ENCODE data around the gene SPEF2.

The SPEF2 gene

DNA sequence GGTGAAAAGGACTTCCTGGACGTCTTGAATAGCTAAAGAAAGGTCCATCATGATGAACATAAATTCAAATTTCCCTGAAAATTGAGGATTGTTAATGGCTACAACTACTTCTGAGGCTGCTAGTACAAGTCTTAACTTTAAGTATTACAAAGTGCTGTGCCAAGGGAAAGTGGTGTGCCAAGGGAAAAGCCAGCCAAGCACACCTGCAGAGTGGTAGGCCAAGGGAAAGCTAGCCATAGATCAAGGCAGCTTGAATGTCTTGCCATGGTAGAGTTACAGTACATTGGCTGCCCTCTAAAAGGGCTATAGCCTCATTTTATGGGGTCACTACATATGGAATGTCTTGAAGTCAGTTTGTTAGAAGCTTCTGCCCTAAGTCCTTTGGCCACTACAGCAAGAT is 64.2 kb downstream of the SPEF2 start:
- H3K36me3 ChIP-seq, result no peaks in the 10 kb centered on the region
- TF ChIP-seq, protein P1, sequence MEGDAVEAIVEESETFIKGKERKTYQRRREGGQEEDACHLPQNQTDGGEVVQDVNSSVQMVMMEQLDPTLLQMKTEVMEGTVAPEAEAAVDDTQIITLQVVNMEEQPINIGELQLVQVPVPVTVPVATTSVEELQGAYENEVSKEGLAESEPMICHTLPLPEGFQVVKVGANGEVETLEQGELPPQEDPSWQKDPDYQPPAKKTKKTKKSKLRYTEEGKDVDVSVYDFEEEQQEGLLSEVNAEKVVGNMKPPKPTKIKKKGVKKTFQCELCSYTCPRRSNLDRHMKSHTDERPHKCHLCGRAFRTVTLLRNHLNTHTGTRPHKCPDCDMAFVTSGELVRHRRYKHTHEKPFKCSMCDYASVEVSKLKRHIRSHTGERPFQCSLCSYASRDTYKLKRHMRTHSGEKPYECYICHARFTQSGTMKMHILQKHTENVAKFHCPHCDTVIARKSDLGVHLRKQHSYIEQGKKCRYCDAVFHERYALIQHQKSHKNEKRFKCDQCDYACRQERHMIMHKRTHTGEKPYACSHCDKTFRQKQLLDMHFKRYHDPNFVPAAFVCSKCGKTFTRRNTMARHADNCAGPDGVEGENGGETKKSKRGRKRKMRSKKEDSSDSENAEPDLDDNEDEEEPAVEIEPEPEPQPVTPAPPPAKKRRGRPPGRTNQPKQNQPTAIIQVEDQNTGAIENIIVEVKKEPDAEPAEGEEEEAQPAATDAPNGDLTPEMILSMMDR (IDR thresholded peaks at IDR 0.05; ENCODE audit: low read depth, low read length), result no peak
- H3K27me3 ChIP-seq, result no peaks in the 10 kb centered on the region
- H3K9me3 ChIP-seq, result no peaks in the 10 kb centered on the region
- DNase-seq, result no peak
- H3K4me1 ChIP-seq, result no peaks in the 10 kb centered on the region
- no peak overlapping the region for H3K4me3 ChIP-seq (ENCODE audit: low read depth, low read length)

GRCh38 chr5:35683466-35683865 is 65.8 kb downstream of the SPEF2 start:
- Histone ChIP-seq H3K27me3 (no peaks in the 10 kb centered on the region), H3K4me1 (no peaks in the 10 kb centered on the region), H3K4me3 (ENCODE audit: low read depth, low read length) (no peak overlapping the region), H3K9me3 (no peaks in the 10 kb centered on the region), H3K36me3 (no peaks in the 10 kb centered on the region)
- no peak for DNase-seq
- TF ChIP-seq, protein P1 (IDR thresholded peaks at IDR 0.05; ENCODE audit: low read depth, low read length), result no peak

DNA sequence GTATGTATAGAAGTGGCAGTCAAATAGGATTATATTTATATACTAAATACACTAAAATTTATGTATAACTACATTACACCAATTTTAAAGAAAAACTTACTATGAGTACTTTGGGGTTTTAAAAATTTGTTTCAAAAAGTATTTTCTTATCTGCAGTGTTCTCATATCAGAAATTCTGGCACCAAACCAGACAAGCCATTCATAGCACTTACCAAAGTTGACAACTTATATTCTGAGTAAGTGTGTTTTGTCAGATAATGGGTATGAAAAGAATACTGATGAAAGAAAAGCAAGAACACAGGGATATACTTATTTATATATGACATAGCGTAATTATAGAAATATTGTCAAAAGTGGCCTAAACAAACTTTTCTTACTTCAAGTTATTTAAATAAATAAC is 67.5 kb downstream of the SPEF2 start:
- Histone ChIP-seq H3K9me3 (no peaks in the 10 kb centered on the region), H3K4me1 (no peaks in the 10 kb centered on the region), H3K27me3 (no peaks in the 10 kb centered on the region), H3K4me3 (ENCODE audit: low read depth, low read length) (no peak overlapping the region), H3K36me3 (no peaks in the 10 kb centered on the region)
- TF ChIP-seq, protein P1 (IDR thresholded peaks at IDR 0.05; ENCODE audit: low read depth, low read length), result no peak
- no peak for DNase-seq

DNA sequence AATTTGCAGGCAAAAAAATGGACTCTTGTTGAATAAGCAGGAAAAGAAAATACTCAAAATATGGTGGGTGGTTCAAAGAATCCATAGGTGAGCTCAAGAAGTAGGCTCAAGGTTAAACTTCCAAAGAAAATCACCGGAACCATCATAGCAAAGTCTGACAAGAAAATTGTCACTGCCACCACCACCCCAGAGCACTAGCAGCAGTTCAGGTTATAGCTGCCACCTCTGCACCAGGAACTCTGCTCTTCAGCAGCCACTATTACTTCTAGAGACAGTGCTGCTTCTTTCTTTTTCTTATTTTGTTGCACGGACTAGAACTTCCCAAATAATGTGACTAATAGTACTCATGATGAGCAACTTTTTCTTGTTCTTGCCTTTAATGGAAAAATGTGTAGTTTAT is 70.3 kb downstream of the SPEF2 start:
- DNase-seq, result no peak
- no peaks in the 10 kb centered on the region for H3K9me3 ChIP-seq
- H3K36me3 ChIP-seq, result no peaks in the 10 kb centered on the region
- no peaks in the 10 kb centered on the region for H3K4me1 ChIP-seq
- no peaks in the 10 kb centered on the region for H3K27me3 ChIP-seq
- no peak overlapping the region for H3K4me3 ChIP-seq (ENCODE audit: low read depth, low read length)
- TF ChIP-seq, protein P1 (IDR thresholded peaks at IDR 0.05; ENCODE audit: low read depth, low read length), result no peak

- H3K36me3 ChIP-seq, result no peaks in the 10 kb centered on the region
- H3K4me3 ChIP-seq (ENCODE audit: low read depth, low read length), result no peak overlapping the region
- no peaks in the 10 kb centered on the region for H3K9me3 ChIP-seq
- DNase-seq, result no peak
- H3K27me3 ChIP-seq, result no peaks in the 10 kb centered on the region
- H3K4me1 ChIP-seq, result no peaks in the 10 kb centered on the region
- TF ChIP-seq, protein P1 (IDR thresholded peaks at IDR 0.05; ENCODE audit: low read depth, low read length), result no peak
Observed at GRCh38 chr5:35694481-35694880, 76.8 kb downstream of the SPEF2 start.

DNA sequence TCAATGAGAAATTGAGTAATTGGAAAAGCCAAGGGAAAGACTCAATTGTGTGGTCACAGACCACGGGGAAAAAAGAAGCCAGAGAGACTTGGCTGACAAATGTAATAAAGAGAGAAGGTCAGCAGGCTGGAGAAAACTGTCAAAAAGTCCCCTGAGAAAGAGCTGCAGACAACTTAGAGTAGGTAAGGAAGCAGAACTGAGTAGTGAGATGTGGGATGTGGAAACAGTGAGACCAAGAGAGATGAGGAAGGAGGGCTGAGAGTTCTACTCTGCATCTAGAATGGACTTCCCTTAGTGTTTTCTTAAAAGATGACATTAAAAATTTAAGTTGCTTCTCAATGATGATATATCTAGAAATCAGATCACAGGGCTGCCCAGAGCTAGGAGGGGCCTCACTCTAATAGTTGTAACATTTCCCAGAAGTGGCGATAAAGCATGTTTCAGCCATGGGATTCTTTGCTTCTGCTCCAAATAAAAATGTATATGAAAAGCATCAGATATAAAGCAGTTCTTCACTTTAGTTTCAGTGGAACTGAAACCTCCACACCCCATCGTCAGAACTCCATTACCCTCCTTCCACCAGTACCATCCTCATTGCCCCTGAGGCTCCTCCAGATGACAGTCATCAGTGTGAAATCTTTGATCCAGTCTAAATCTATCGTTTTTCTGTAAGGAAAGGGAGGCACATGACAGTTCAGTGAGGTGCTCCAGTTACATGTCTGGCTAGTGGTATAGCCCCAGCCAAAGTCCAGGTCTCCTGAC is 80.6 kb downstream of the SPEF2 start:
- TF ChIP-seq, protein P1 (IDR thresholded peaks at IDR 0.05; ENCODE audit: low read depth, low read length), result no peak
- H3K36me3 ChIP-seq, result no peaks in the 10 kb centered on the region
- no peaks in the 10 kb centered on the region for H3K4me1 ChIP-seq
- DNase-seq, result no peak
- no peaks in the 10 kb centered on the region for H3K9me3 ChIP-seq
- no peaks in the 10 kb centered on the region for H3K27me3 ChIP-seq
- H3K4me3 ChIP-seq (ENCODE audit: low read depth, low read length), result no peak overlapping the region
